HEK293 (cell line): Measurements from ENCODE around the gene DGKH.

Source experiments
- MZF1 ChIP-seq: fragments of 450-650 bp; formaldehyde crosslinking; IDR thresholded peaks from 2 replicates; pipeline ENCODE4 v1.5.1; 2017; ENCODE audit warnings: missing biosample characterization, missing genetic modification characterization, borderline replicate concordance
- RBAK ChIP-seq: fragments of 450-650 bp; formaldehyde crosslinking; IDR thresholded peaks from 2 replicates; pipeline ENCODE4 v1.5.1; 2016; ENCODE audit warnings: missing biosample characterization, missing genetic modification characterization
- SALL2 ChIP-seq: fragments of 450-650 bp; formaldehyde crosslinking; IDR thresholded peaks from 2 replicates; pipeline ENCODE4 v1.5.0; 2017; ENCODE audit warnings: missing biosample characterization, mild to moderate bottlenecking, missing genetic modification characterization, borderline replicate concordance
- SCRT2 ChIP-seq: fragments of 450-650 bp; formaldehyde crosslinking; IDR thresholded peaks from 2 replicates; pipeline ENCODE4 v1.5.1; 2016; ENCODE audit warnings: missing biosample characterization, missing genetic modification characterization
- SETDB1 ChIP-seq: IDR thresholded peaks from one replicate; pipeline ENCODE4 v1.6.1; 2017; ENCODE audit warnings: mild to moderate bottlenecking, low read length, moderate library complexity, mixed read lengths; ENCODE audit not compliant: insufficient read length
- ZBTB11 ChIP-seq: fragments of 450-650 bp; formaldehyde crosslinking; conservative IDR thresholded peaks from 2 replicates; pipeline ENCODE4 v1.5.1; 2016; ENCODE audit warnings: low read depth, missing biosample characterization, missing genetic modification characterization
- ZBTB8A ChIP-seq: fragments of 450-650 bp; formaldehyde crosslinking; IDR thresholded peaks from 2 replicates; pipeline ENCODE4 v1.5.1; 2016; ENCODE audit warnings: missing biosample characterization, missing genetic modification characterization
- ZIC2 ChIP-seq: fragments of 450-650 bp; formaldehyde crosslinking; IDR thresholded peaks from 2 replicates; pipeline ENCODE4 v1.5.1; 2016; ENCODE audit warnings: missing biosample characterization, missing genetic modification characterization
- ZNF121 ChIP-seq: fragments of 450-650 bp; formaldehyde crosslinking; IDR thresholded peaks from 2 replicates; pipeline ENCODE4 v1.5.1; 2016; ENCODE audit warnings: missing biosample characterization, missing genetic modification characterization
- ZNF133 ChIP-seq: fragments of 450-650 bp; formaldehyde crosslinking; IDR thresholded peaks from 2 replicates; pipeline ENCODE4 v1.5.1; 2016; ENCODE audit warnings: missing biosample characterization, missing genetic modification characterization
- ZNF138 ChIP-seq: fragments of 450-650 bp; formaldehyde crosslinking; IDR thresholded peaks from 2 replicates; pipeline ENCODE4 v1.5.1; 2016; ENCODE audit warnings: missing biosample characterization, missing genetic modification characterization, borderline replicate concordance
- ZNF311 ChIP-seq: fragments of 450-650 bp; formaldehyde crosslinking; IDR thresholded peaks from 2 replicates; pipeline ENCODE4 v1.5.1; 2017; ENCODE audit warnings: missing biosample characterization, missing genetic modification characterization, borderline replicate concordance
- ZNF341 ChIP-seq: fragments of 450-650 bp; formaldehyde crosslinking; IDR thresholded peaks from 2 replicates; pipeline ENCODE4; 2016; ENCODE audit warnings: low read depth, missing biosample characterization, missing genetic modification characterization
- ZNF362 ChIP-seq: fragments of 450-650 bp; formaldehyde crosslinking; IDR thresholded peaks from 2 replicates; pipeline ENCODE4 v1.5.1; 2016; ENCODE audit warnings: missing biosample characterization, missing genetic modification characterization
- ZNF404 ChIP-seq: fragments of 450-650 bp; formaldehyde crosslinking; IDR thresholded peaks from 2 replicates; pipeline ENCODE4 v1.5.1; 2017; ENCODE audit warnings: missing biosample characterization, missing genetic modification characterization
- ZNF416 ChIP-seq: fragments of 450-650 bp; formaldehyde crosslinking; IDR thresholded peaks from 2 replicates; pipeline ENCODE4 v1.5.1; 2016; ENCODE audit warnings: missing biosample characterization, missing genetic modification characterization
- ZNF423 ChIP-seq: fragments of 450-650 bp; formaldehyde crosslinking; IDR thresholded peaks from 2 replicates; pipeline ENCODE4 v1.5.1; 2016; ENCODE audit warnings: missing biosample characterization, missing genetic modification characterization
- ZNF501 ChIP-seq: fragments of 450-650 bp; formaldehyde crosslinking; IDR thresholded peaks from 2 replicates; pipeline ENCODE4 v1.5.1; 2016; ENCODE audit warnings: missing biosample characterization, missing genetic modification characterization
- ZNF544 ChIP-seq: fragments of 450-650 bp; formaldehyde crosslinking; IDR thresholded peaks from 2 replicates; pipeline ENCODE4 v1.5.0; 2017; ENCODE audit warnings: missing biosample characterization, missing genetic modification characterization
- ZNF548 ChIP-seq: fragments of 450-650 bp; formaldehyde crosslinking; IDR thresholded peaks from 2 replicates; pipeline ENCODE4 v1.5.1; 2016; ENCODE audit warnings: missing biosample characterization, missing genetic modification characterization
- ZNF664 ChIP-seq: fragments of 450-650 bp; formaldehyde crosslinking; IDR thresholded peaks from 2 replicates; pipeline ENCODE4 v1.5.1; 2016; ENCODE audit warnings: missing biosample characterization, missing genetic modification characterization
- TF ChIP-seq, protein P1 (sequence below): fragments of 450-650 bp; formaldehyde crosslinking; IDR thresholded peaks from 2 replicates; pipeline ENCODE4 v1.5.1; 2016; ENCODE audit warnings: missing biosample characterization, missing genetic modification characterization
- TF ChIP-seq, protein P2 (sequence below): fragments of 450-650 bp; formaldehyde crosslinking; IDR thresholded peaks from 2 replicates; pipeline ENCODE4 v1.5.1; 2017; ENCODE audit warnings: missing biosample characterization, missing genetic modification characterization
- TF ChIP-seq, protein P3 (sequence below): fragments of 450-650 bp; formaldehyde crosslinking; IDR thresholded peaks from 2 replicates; pipeline ENCODE4 v1.5.1; 2016; ENCODE audit warnings: missing biosample characterization, missing genetic modification characterization

Gene DGKH

DNA sequence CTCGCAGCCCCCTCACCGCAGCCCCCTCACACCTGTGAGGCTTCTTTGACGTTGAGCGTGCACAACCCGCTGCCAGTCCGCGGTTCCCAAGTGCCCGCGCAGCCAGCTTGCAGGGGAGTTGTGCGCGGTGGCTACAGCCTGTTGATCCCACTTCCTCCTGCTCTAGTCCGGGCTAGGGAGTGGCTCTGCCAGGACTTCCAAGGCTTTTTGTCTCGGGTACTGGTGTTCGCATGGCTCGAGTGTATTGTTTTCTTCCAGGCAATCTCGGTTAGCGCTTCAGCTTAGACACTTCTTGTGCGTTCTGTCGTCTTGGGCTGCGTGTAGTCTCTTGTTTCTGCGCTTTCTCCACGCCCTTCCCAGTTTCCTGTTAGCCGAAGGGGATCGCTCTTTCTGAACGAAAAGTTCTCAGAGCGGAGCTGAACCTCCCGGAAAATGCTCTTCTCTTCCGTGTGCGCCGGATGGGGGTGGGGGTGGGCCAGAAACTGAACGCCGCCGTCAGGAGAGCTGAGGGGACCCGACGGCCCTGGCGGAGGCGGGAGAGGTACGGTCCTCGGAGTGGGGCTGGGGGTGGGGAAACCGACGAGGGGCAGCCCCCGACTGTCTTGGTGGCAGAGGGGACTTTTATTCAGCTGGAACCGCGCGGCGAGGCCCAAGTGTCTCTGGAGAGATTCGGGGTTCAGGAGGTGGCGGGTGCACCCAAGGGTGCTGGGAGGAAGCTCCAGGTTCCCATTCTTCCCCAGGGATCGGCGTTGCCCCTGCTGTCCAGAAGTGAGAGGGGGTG, 697 bp upstream of the DGKH start (continued):
- no peak; the same call in 1 of the 2 replicates for TF ChIP-seq ZBTB11 (tag by site-specific recombination)
- TF ChIP-seq, protein P1, sequence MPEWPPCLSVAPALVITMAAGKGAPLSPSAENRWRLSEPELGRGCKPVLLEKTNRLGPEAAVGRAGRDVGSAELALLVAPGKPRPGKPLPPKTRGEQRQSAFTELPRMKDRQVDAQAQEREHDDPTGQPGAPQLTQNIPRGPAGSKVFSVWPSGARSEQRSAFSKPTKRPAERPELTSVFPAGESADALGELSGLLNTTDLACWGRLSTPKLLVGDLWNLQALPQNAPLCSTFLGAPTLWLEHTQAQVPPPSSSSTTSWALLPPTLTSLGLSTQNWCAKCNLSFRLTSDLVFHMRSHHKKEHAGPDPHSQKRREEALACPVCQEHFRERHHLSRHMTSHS (tag by site-specific recombination): no peak
- peak; percentile 99 for TF ChIP-seq SCRT2 (tag by site-specific recombination)
- 0 out of 2 replicates have a peak, but pooled peaks have one; percentile 28 for TF ChIP-seq ZBTB8A (tag by site-specific recombination)
- no peak for TF ChIP-seq SALL2 (tag by site-specific recombination)
- TF ChIP-seq RBAK (tag by site-specific recombination): no peak
- TF ChIP-seq, protein P2, sequence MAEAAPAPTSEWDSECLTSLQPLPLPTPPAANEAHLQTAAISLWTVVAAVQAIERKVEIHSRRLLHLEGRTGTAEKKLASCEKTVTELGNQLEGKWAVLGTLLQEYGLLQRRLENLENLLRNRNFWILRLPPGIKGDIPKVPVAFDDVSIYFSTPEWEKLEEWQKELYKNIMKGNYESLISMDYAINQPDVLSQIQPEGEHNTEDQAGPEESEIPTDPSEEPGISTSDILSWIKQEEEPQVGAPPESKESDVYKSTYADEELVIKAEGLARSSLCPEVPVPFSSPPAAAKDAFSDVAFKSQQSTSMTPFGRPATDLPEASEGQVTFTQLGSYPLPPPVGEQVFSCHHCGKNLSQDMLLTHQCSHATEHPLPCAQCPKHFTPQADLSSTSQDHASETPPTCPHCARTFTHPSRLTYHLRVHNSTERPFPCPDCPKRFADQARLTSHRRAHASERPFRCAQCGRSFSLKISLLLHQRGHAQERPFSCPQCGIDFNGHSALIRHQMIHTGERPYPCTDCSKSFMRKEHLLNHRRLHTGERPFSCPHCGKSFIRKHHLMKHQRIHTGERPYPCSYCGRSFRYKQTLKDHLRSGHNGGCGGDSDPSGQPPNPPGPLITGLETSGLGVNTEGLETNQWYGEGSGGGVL: no peak
- TF ChIP-seq ZNF341: peak; percentile 84
- no peak for TF ChIP-seq ZNF664
- TF ChIP-seq ZNF404: no peak
- TF ChIP-seq ZNF121 (tag by site-specific recombination): no peak
- TF ChIP-seq ZIC2 (tag by site-specific recombination): no peak
- TF ChIP-seq MZF1 (tag by site-specific recombination): peak; percentile 54; the same call in 1 of the 2 replicates
- TF ChIP-seq ZNF311 (tag by site-specific recombination): no peak
- no peak for TF ChIP-seq ZNF548 (tag by site-specific recombination)
- no peak for TF ChIP-seq ZNF362
- TF ChIP-seq ZNF423 (tag by site-specific recombination): peak; percentile 100
- TF ChIP-seq ZNF416: no peak
- TF ChIP-seq ZNF501 (tag by site-specific recombination): no peak
- TF ChIP-seq ZNF138: no peak
- TF ChIP-seq, protein P3, sequence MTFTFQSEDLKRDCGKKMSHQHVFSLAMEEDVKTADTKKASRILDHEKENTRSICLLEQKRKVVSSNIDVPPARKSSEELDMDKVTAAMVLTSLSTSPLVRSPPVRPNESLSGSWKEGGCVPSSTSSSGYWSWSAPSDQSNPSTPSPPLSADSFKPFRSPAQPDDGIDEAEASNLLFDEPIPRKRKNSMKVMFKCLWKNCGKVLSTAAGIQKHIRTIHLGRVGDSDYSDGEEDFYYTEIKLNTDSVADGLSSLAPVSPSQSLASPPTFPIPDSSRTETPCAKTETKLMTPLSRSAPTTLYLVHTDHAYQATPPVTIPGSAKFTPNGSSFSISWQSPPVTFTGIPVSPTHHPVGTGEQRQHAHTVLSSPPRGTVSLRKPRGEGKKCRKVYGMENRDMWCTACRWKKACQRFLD (tag by site-specific recombination): no peak
- TF ChIP-seq SETDB1: no peak
- TF ChIP-seq ZNF133 (tag by site-specific recombination): no peak
- TF ChIP-seq ZNF544 (tag by site-specific recombination): no peak
